GM12892 (cell line): ENCODE results near the gene ONECUT2.

Experiments used
- POLR2AphosphoS5 ChIP-seq: IDR thresholded peaks from 2 replicates; pipeline ENCODE4 v1.6.1; 2011; ENCODE audit warnings: low read depth, low read length, control low read depth
- TAF1 ChIP-seq: IDR thresholded peaks from 2 replicates; pipeline ENCODE4 v1.6.1; 2011; ENCODE audit warnings: low read depth, mild to moderate bottlenecking, control low read depth, low read length, borderline replicate concordance

DNA sequence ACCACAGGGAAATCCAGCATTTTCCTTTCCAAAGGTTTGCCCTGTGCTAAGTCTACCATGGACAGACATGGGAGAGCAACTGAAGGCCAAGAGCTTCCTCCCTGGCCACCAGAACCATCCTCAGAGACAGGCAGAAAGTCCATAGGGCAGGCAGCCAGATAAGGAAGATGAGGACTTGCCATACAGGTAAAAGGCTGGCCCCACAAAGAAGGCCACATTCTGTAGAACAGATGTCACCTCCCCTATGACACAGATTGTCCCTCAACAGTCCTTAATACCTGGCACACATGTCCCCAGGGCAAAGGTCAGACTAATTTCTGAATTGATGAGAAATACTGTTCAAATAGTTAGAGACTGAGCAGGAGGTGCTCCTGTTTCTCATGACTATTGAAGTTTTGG, 99.3 kb downstream of the ONECUT2 start:
- TF ChIP-seq TAF1 (no peak), POLR2AphosphoS5 (no peak)
